GM18517 (cell line): ENCODE results near the gene NARS2.

ENCODE experiments used
- ATAC-seq: cut with Tn5 transposase; IDR thresholded peaks from one replicate; pipeline ENCODE4 v1.9.1; 2021; ENCODE audit warnings: mild to moderate bottlenecking, moderate library complexity; ENCODE audit not compliant: unreplicated experiment

NARS2 gene

DNA sequence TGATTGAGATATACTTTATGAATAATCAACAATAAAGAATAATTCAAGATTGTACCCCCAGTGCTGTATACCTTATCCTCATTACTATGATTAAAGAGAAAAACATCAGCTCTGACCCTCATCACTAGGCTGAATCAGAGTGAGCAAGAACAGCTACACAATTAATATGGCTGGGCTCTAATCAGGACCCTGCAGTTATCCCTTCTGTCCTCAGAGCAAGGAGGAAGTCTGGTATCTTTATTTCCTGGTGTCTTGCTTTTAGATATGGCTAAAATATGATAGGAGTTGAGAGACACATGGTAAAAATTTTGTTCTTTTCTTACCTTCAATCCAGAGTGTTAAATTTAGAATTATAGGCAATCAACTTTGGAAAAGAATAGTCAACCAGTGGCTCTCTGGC, 128.5 kb downstream of the NARS2 start:
- no peak for ATAC-seq

DNA sequence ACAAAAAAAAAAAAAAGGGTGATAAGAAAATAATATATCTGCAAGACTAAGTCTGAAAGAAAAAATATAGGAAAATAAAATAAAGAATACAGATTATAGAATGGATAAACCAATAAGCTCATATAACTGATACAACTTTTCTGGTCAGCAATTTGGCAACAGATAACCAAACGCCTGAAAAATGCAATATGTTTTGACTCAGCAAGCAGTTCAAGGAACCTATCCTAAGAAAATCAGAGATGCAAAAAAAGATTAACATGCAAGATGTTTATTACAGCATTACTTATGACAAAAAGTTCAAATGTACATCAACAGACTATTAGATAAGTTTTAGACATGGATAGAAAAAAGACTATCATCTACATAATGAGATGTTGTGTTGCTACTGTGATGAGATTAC, 129.9 kb downstream of the NARS2 start:
- ATAC-seq, result no peak

DNA sequence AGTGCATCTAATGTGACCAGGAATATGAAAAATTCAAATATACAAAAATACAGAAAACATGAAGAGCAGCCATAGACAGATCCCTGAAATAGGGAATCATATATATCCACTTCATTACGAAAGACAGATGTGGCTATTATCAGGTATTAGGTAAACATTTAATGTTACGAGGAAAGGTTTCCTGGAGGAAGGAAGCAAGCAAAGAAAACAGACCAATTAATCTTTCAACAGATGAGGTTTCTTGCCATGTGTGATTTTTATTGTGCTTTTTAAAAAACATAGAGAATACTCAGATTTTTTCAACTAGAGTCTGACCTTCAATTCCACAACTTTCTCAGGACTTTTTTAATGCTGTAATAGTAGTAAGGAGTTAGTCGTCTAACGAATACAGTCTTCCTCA, 132.7 kb downstream of the NARS2 start:
- ATAC-seq, result no peak

DNA sequence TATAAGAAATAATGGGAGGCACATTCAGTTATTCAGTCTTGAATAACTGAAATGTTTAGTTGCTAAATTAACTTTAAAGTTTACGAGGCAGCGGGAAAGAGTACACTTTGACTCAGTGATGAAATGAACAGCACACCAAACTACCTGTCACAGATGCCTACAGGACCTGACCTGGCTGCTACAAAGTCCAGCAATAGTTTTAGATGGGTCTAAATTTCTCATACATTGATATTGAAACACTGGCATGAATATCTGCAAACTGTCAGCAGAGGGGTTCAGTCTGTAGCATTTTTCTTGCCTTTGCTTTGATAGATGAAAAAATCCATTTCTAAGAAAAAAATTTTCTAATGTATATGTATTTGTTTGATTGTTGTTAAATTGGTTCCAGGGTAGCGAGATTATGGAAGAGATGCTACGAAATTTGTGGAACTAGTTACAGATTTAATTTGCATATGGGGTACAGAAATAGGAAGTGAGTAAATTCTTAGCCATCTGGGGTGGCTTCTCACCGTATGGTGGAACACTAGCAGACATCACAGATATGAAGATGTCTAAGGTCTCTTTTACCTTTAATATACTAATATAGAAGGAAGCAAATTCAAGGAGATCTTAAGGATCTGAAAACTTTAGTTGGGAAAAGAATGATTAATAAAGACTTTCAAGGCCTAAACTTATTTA, 136.2 kb downstream of the NARS2 start:
- peak; percentile 94 for ATAC-seq

DNA sequence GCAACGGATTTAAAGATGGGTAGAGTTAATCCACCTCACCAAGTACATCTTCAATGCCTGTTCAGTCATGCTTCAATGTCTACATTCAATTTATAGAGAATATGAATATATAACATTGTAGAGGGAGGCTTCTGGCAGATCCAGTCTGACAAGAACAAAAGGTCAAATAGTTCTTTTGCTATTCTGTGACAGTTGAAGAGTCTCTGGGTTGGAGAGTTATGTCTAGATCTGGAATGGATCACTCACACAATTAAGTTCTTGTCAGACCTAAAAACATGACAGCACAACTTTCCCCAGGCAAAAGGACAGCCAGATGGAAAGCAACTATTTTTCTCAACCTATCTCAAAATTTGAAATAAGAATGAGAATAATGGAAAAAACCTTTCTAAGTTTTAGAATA, 141.7 kb downstream of the NARS2 start:
- ATAC-seq, result no peak

DNA sequence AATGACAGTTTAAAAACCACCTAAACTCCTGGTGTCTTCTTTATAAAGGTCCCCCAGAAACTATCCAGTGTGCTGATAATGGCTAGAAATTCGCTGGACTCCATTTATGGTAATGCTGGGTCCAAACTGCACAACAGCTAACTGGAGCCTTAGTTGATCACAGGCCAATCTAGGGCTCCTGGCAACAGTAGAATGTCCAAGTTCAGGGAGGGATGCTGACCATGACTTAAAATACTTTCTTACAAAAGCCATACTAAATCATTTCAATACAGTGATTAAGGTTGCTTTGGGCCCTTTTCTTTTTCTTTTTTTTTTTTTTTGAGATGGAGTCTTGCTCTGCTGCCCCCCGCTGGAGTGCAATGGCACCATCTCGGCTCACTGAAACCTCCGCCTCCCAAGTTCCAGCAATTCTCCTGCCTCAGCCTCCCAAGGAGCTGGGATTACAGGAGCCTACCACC, 142.6 kb downstream of the NARS2 start:
- no peak for ATAC-seq

DNA sequence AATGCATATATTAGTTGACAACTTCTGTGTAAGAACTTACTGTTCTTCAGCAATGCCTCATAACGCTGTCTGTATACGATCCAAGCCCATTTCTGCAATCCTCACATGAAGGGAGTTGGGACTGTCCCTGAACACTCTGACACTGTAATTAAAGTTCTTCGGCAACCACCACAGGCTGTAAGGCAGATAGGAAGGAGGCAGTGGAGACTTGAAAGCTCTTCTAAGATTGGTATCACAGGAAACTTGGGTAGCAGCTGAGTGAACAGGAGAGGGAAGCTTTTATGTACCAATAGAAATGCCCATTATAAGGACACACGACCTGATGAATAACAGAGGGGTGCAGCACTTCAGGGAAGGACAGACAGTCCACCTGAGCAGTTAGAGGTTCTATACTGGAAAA, 145.0 kb downstream of the NARS2 start:
- no peak for ATAC-seq

DNA sequence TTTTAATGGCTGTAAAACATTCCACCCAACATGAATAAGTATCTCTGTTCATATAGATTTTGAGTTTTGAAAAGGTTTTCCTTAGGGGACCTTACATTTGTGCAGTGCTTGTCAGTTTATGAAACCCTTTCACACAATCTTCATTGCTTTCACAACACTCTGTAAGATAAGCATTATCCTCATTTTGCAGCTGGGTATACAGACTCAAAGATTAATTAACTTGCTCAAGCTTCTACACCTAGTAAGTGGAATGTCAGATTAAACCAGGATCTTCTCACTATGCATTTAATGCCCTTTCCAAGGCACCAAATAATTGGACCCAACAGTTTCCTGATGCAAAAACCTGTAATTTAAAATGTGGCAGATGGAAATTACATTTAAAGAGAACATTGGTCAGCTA, 145.5 kb downstream of the NARS2 start:
- no peak for ATAC-seq

DNA sequence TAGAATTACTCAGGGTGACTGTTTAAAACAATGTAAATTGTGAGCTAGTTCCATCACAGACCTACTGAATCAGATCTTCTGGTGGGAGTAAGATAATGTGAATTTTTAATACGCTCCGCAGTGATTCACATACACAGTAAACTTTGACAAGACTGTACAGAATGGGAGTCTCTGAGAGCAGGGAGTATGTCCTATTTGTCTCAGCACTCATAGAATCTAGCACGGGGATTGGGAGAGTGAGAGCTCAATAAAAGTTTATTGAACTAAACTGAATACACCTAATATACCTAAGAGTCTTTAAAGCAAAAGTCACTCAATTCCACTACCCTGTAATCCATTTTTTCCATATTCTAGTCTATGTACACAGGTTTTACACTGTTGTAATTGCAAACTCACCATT, 145.9 kb downstream of the NARS2 start:
- ATAC-seq, result no peak

DNA sequence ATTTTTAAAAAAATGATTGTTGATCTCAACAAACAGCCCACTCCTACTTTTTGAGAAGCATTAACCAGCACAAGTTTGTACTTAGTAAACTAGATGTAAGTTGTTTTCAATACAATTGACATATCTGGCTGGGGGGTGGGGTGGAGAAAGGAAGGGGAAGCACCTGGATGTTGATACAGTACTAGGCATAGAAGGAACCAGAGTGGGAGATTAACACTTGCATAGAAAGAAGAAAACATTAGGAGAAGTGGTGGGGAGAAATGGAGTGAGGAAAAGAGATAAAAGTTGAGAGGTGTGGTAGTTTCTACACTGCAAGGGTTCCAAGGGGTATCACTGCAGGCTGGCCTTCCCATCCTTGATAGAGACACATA, 146.4 kb downstream of the NARS2 start:
- no peak for ATAC-seq

DNA sequence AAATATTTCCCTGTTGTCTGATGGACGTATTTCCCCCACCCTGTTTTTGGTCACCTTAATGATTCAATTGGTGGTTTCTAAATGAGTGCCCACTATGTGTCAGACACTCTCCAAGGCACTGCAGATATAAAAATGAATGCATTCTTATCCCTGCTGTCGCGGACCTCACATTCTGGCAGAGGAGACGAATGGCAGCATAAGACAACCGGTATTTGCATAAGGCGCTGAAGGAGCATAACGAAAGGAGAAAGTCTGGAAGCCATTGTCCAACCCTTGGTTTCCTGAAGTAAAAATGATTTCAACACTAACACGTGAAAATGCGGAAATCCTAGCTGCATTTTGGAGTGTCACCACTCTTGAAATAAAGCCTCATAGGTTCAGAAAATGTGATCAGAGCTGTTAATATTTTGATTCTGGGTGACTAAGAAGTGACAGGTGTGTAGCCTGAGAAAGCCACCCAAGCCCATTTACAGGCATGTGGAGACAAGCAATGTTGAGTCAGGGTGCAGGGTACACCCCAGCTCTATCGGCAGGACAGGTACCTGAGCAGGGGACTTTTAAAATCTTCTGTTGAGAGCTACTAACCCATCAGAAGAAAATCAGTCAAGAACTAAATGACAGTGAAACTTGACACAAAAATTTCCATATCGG, 146.9 kb downstream of the NARS2 start:
- no peak for ATAC-seq

DNA sequence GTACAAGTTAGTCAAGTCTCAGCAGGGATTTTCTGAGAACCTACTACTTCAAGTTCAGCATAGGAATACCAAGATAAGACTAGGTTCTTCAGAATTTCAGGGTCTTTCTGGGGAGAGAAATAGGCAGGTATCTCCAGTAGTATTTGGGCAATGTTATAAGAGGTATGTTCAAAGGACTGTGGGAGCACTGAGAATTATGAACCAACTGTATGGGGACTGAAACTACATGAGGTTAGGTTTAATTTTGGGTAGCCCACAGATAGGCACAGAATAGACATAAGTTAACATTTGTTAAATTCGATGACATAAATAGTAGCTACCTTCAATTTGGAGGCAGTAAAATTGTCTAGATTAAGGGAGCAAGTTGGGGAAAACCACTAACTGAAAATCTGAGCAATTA, 147.8 kb downstream of the NARS2 start:
- ATAC-seq, result no peak

DNA sequence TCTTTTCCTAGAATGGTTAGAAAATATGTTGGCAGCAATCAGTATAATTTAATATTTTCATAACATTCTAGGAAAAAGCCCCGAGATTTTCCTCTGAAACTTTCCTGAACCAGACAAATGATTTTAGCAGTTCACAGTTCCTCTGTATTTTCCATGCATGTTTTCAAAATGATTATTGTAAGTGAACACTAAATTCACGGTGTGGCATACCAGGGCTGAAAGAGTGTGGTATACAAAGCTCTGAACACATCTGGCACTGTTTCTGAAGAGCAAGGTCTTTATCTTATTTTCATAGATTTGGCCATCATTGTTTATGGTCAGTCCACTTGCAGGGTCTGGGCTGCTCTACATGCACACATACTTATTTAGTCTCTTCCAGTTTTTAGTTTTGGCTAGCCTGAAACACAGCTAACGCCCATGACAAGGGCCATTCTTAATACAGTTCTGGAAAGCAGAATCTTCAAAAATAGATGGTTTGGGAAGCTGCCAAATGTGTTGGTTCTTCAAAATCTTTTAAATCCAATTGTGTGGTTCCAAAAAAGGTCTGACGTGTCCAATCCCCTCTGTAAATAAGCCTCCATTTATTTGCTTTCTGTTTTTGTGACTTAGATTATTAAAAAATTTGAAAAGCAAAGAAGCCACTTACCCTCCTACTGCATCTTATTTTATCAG, 149.1 kb downstream of the NARS2 start:
- no peak for ATAC-seq

DNA sequence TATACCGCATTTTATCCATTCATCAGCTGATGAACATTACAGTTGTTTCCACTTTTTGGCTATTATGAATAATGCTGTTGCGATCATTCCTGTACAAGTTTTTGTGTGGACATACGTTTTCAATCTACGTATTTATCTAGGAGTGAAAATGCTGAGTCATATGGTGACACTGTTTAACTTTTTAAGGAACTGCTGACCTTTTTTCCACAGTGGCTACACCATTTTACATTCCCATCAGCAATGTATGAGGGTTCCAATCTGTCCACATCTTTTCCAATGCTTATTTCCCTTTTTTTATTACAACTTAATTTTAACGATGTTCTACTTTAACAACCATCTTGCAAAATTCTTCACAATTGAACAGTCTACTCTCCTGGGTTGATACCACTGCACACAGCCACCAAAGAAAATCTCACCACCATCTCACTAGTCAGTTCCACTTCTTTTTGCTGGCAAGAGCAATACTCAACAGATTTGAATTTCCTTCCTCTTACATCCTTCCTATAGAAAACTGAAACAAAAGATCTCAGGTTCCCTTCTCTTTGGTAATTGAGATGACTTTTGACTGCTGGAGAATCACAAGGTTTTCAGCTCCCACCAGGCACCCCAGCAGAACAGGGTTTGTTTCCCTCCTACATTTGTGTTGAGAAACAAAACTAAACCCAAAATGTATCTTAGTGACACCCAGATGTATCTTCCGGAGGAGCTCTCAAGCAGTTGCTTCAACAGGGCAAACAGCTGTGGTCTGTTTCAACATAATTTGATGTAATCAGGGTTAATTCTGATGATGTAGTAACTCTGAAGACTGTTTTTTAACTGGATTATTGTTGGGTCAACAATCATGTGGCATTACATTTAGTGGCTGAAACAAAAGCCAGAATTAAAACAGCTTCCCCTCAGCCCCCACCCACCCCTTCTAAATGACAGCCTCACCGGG, 150.1 kb downstream of the NARS2 start:
- peak; percentile 46 for ATAC-seq

DNA sequence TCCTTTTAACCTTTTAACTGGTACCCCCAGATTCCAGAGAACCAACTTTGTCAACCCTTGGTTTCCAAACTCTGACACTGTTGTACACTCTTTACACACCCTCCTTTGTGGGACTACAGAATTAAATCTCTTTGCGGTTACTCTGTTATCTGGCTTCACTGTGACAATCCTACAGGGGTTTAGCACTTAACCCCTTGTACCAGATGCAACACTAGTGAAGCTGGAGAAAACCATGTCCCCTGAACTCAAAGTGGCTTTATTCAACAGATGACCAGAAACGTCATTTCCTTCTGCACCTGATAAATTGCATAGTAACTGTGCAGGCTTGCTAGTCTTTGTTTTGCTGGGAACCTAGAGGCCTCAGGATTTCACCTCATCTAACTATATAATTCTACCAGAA, 151.4 kb downstream of the NARS2 start:
- ATAC-seq, result no peak

DNA sequence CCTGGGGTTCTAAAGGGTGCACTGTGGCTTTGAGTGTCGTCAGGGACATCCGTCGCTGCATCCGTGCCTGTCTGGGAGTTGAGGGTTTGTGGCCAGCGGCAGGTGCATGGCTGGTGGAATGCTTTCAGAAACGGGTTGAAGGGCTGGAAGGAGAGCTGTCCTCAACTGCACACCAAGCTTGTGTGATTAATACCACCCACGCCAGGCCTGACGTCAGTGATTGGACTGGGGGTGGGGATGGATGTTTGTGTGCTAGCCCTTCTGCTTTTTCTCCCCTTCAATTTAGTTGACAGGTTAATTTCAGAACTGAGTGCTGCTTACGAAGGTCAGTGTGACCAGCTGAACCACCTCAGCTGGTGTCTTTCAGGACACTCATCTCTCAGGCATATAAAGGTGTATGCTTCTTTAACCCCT, 153.9 kb downstream of the NARS2 start:
- no peak for ATAC-seq

DNA sequence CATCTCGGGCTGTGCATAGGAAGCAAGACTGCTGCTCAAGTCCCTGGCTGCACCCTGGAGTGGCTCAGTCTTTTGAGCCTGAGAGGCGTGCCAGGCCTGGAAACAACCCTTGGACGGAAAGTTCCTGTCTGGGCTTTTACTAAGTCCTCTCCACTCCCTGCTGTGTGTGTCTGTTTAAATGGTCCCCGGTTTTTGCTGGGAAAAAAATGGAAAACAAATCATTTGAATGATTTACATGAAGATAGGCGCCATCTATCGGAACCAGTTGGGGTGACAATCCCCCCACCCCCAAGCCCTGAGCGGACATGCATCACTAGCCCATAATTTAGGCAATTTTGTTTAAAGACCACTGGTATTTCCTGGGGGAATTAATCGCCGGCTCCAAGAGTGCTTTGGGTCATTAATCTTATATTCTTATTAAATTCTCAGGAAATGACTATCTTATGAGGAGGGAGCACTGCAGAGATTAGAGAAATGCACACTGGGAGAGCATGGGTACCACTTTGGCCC, 154.4 kb downstream of the NARS2 start:
- ATAC-seq, result no peak

DNA sequence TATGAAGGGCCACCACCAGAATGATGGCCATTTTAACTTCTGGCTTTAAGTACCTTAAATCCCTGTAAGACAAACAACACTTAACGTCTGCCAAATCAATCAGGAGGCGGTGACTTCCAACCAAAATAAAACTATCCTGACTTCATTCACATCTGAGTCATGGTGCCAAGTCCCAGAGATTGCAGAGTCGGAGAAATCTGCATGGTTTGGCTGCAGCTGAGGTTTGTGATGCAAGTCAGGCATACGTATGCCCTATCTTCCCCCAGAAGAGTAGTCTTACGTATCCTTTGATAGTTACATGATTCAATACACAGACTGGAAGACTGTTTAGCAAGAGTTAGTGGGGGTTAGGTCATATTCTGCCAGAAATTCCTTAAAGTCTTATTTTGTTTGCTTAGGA, 155.3 kb downstream of the NARS2 start:
- ATAC-seq, result no peak

DNA sequence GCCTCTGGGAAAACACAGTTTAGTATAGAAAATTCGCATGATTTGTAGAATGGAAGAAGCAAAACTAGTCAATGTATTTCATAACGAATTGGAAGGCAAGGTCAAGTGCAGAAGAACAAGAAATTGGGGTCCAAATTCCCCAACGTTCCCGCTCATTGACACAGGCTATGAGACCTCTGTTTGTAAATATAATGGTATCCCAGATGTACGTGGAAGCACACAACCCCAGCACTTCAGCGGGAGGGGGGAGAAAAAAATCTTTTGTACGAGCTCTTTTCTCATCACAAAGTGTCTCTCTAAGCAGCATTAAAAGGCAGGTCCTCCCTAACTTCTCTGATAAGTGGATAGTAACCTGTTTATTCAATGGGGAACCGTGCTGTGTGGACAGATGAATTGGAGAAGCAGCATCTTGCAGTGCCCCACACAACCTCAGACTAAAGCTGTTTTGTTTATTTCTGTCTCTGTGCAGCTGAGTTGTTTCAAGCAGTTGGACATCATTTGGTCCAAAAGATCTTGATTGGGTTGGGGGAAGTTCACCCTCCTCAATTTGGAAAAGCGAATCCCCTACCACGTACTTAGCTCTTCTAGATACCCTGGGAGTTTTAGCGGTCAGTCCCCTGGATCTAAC, 156.0 kb downstream of the NARS2 start:
- no peak for ATAC-seq

DNA sequence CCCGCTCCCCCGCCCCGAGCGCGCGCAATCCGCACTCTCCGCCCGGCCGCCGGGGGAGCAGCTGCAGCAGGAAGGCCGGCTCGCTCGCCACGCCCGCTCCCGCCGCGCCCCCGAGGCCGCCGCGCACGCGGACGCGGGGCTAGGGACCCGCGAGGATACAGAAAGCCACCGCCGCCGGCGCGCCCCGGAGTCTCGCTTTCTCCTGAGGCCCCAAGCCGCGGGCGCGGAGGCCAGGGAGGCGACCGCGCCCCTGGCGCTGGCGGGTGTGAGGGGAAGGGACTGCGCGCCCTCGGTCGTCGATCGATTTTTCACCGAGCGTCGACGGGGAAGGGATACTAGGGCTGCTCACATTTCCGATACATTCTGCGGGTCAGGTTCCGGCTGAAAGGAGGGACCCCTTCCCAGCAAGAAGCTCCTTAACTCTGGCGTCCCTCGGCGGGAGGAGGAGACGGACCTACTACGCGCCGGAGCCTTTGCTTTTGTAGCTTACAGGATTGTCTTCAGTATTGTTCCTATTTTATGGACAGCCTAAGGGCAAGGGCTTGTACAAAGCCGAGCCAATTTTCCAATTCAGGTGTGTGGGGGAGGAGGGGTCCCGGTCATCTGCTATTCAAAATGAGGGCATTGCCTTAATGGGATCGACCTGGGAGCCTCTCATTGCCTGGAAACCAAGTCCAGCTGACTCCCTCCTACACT, 156.6 kb downstream of the NARS2 start:
- ATAC-seq, result peak; percentile 32
